Hepatocyte (in vitro differentiated cells): Measurements from ENCODE around the gene TRIM8. TPM values are rescaled to one million over a fixed set of nuclear protein-coding genes. Genes with fewer than 3 reads are reported as not detected.

Experiments used
- DNase-seq: peaks from one replicate; pipeline ENCODE4 v3.0.0-alpha.2; 2016; ENCODE audit warnings: low spot score
- H2AFZ ChIP-seq: fragments of 200-600 bp; sonication (generic); 2 replicates; pipeline ENCODE4 v1.6.0; 2016; ENCODE audit warnings: antibody characterized with exemption, mild to moderate bottlenecking
- H3K27ac ChIP-seq: fragments of 200-600 bp; sonication (generic); 2 replicates; pipeline ENCODE4 v1.5.1; 2016; ENCODE audit warnings: mild to moderate bottlenecking
- H3K27me3 ChIP-seq: fragments of 200-600 bp; sonication (generic); 2 replicates; pipeline ENCODE4 v1.6.1; 2016
- H3K36me3 ChIP-seq: fragments of 200-600 bp; sonication (generic); replicated peaks from 2 replicates; pipeline ENCODE4 v1.5.1; 2016; ENCODE audit warnings: low read depth; ENCODE audit not compliant: insufficient read depth
- H3K4me1 ChIP-seq: fragments of 200-600 bp; sonication (generic); 2 replicates; pipeline ENCODE4 v1.5.1; 2016; ENCODE audit warnings: mild to moderate bottlenecking, moderate library complexity; ENCODE audit not compliant: insufficient read depth
- H3K4me2 ChIP-seq: fragments of 200-600 bp; sonication (generic); 2 replicates; pipeline ENCODE4 v1.6.0; 2016
- H3K4me3 ChIP-seq: fragments of 200-600 bp; sonication (generic); 2 replicates; pipeline ENCODE4 v1.5.1; 2016; ENCODE audit warnings: mild to moderate bottlenecking
- H3K79me2 ChIP-seq: fragments of 200-600 bp; sonication (generic); 2 replicates; pipeline ENCODE4 v1.6.0; 2017; ENCODE audit warnings: mild to moderate bottlenecking
- H3K9me2 ChIP-seq: fragments of 200-600 bp; sonication (generic); replicated peaks from 2 replicates; pipeline ENCODE4 v1.6.0; 2017; ENCODE audit warnings: mild to moderate bottlenecking; ENCODE audit not compliant: insufficient read depth
- H3K9me3 ChIP-seq: fragments of 200-600 bp; sonication (generic); 2 replicates; pipeline ENCODE4 v1.5.1; 2016; ENCODE audit warnings: low read depth, mild to moderate bottlenecking
- H4K20me1 ChIP-seq: fragments of 200-600 bp; sonication (generic); 2 replicates; pipeline ENCODE4 v1.6.0; 2016; ENCODE audit warnings: mild to moderate bottlenecking; ENCODE audit not compliant: insufficient read depth, poor library complexity, severe bottlenecking
- EZH2 ChIP-seq: fragments of 200-600 bp; sonication (generic); IDR thresholded peaks from 2 replicates; pipeline ENCODE4 v1.6.1; 2016; ENCODE audit warnings: antibody characterized with exemption, mild to moderate bottlenecking, borderline replicate concordance
- EZH2phosphoT487 ChIP-seq: fragments of 200-600 bp; sonication (generic); IDR thresholded peaks from one replicate; pipeline ENCODE4 v1.6.1; 2018; ENCODE audit warnings: antibody characterized with exemption, mild to moderate bottlenecking, low read depth, moderate library complexity; ENCODE audit not compliant: unreplicated experiment, severe bottlenecking
- WGBS: methylation state at CpG from one replicate; pipeline ENCODE4 v1.1.6; 2016; ENCODE audit warnings: low lambda C conversion rate; ENCODE audit errors: missing lambda C conversion rate; 5-methylcytosine and 5-hydroxymethylcytosine counted together
- polyA plus RNA-seq: library from polyadenylated mRNA; unstranded; fragments of >200 nt; fragmentation: Nextera tagmentation; extraction: Ambion mirVana; gene quantifications from 2 replicates; pipeline ENCODE4 v1.2.1, GENCODE V29; 2016
- total RNA-seq: library from RNA; depleted of rRNA; stranded (reverse); fragments of >200 nt; gene quantifications from 2 replicates; pipeline ENCODE4 v1.2.3, GENCODE V29; 2014
- TF ChIP-seq, protein P1 (sequence below): fragments of 200-600 bp; sonication (generic); IDR thresholded peaks from 2 replicates; pipeline ENCODE4 v1.5.1; 2016; ENCODE audit warnings: antibody characterized with exemption, mild to moderate bottlenecking; ENCODE audit not compliant: poor library complexity

The TRIM8 gene
- total and polyA plus RNA-seq, 2 experiments from 2014 or later: 53.3 to 61.2 TPM

DNA sequence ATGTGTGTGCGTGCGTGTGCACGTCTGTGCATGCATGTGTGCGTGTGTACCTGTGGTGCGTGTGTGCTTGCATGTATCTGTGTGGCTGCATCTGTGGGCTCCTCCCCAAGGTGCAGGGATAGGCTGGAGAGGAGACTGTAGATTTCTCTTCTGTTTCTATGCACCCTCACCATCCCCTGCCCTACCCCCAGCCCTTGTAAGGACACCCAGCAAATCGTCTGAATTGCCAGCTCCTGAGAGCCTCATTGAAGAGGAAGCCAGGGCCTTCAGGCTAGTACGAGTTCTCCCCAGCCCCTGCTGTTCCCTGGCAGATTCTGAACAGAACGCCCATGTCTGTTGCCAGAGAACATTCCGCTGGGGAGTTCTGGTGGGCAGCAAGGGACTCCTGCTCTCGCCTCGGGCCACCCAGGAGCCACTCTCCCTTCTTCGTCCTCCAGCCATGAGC lies 17.0 kb upstream of the TRIM8 start:
- no peak for DNase-seq
- Histone ChIP-seq H3K9me3 (no peaks in the 10 kb centered on the region), H2AFZ (no peak overlapping the region), H3K36me3 (no peaks in the 10 kb centered on the region), H3K9me2 (no peaks in the 10 kb centered on the region), H3K4me2 (peak overlapping the region; percentile 31), H3K27me3 (no peaks in the 10 kb centered on the region), H3K4me1 (peaks cover 57% of the 10 kb centered on the region), H3K4me3 (no peak overlapping the region), H3K79me2 (no peaks in the 10 kb centered on the region), H4K20me1 (no peaks in the 10 kb centered on the region), H3K27ac (peak overlapping the region; percentile 96)
- WGBS: 61% methylated on average over 12 of the region's 12 CpGs
- TF ChIP-seq EZH2: no peak

DNA sequence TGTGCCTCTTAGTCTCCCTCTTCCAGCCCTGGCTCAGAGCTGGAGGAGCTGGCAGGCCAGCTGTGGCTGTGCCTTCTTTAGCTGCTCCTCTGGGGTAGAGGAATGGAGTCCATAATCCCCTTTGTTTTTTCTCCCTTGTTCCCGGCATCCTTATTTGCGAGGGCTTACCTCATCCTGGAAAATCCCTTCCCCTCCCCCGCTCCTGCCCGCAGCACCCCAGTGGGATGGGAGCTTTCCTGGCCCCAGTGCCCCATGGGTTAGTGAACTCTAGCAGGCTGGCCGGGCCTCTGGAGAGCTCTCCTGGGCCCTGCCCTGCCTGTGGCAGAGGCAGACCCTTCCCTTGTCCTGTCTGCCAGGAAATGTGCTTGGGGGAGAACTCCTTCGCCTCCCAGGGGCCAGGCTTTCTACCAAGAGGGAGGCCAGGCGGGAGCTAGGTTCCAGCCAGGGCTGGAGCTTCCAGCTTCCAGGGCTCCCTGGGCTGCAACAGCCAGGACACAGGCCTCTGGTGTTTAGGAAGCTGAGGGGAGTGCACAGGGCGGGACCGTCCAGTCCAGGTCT lies 16.5 kb upstream of the TRIM8 start:
- TF ChIP-seq, protein P1, sequence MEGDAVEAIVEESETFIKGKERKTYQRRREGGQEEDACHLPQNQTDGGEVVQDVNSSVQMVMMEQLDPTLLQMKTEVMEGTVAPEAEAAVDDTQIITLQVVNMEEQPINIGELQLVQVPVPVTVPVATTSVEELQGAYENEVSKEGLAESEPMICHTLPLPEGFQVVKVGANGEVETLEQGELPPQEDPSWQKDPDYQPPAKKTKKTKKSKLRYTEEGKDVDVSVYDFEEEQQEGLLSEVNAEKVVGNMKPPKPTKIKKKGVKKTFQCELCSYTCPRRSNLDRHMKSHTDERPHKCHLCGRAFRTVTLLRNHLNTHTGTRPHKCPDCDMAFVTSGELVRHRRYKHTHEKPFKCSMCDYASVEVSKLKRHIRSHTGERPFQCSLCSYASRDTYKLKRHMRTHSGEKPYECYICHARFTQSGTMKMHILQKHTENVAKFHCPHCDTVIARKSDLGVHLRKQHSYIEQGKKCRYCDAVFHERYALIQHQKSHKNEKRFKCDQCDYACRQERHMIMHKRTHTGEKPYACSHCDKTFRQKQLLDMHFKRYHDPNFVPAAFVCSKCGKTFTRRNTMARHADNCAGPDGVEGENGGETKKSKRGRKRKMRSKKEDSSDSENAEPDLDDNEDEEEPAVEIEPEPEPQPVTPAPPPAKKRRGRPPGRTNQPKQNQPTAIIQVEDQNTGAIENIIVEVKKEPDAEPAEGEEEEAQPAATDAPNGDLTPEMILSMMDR: no peak
- H3K4me1 ChIP-seq: peaks cover 62% of the 10 kb centered on the region
- H4K20me1 ChIP-seq: no peaks in the 10 kb centered on the region
- no peak overlapping the region for H2AFZ ChIP-seq
- H3K27me3 ChIP-seq: no peaks in the 10 kb centered on the region
- no peaks in the 10 kb centered on the region for H3K36me3 ChIP-seq
- H3K9me3 ChIP-seq: no peaks in the 10 kb centered on the region
- H3K4me2 ChIP-seq: peak overlapping the region; percentile 31
- no peaks in the 10 kb centered on the region for H3K79me2 ChIP-seq
- no peak overlapping the region for H3K4me3 ChIP-seq
- no peaks in the 10 kb centered on the region for H3K9me2 ChIP-seq
- DNase-seq: peak; percentile 83
- peak overlapping the region; percentile 96 for H3K27ac ChIP-seq
- WGBS: 63% methylated on average over 9 of the region's 9 CpGs

DNA sequence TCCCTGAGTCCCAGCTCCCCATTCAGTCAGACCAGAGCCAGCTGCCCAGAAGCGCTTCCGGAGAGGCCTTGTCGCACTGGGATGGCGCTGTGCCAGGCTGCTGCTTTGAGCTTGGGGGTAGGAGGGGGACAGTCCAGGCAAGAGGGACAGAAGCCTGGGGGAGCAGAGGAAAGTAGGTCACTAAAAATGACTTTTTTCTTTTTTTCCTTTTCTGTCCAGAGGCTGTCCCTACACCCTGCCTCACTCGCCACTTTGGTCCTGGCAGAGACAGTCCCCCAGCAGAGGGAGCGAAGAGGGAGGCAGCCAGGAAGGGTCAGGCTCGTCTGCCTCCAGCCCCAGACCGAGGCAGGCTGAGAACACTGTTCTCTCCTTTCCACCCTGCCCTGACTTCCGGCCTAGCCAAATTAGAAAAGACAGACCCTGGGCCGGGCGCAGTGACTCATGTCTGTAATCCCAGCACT lies 15.8 kb upstream of the TRIM8 start:
- no peak overlapping the region for H2AFZ ChIP-seq
- no peaks in the 10 kb centered on the region for H3K9me2 ChIP-seq
- H3K4me3 ChIP-seq: no peak overlapping the region
- H3K27ac ChIP-seq: peak overlapping the region; percentile 96
- WGBS: 71% methylated on average over 11 of the region's 11 CpGs
- no peaks in the 10 kb centered on the region for H3K36me3 ChIP-seq
- peak; percentile 35 for DNase-seq
- no peaks in the 10 kb centered on the region for H3K27me3 ChIP-seq
- no peaks in the 10 kb centered on the region for H3K9me3 ChIP-seq
- H3K79me2 ChIP-seq: no peaks in the 10 kb centered on the region
- no peaks in the 10 kb centered on the region for H4K20me1 ChIP-seq
- TF ChIP-seq EZH2 (no peak), EZH2phosphoT487 (no peak)
- TF ChIP-seq, protein P1: no peak
- peaks cover 69% of the 10 kb centered on the region for H3K4me1 ChIP-seq
- no peak overlapping the region for H3K4me2 ChIP-seq

DNA sequence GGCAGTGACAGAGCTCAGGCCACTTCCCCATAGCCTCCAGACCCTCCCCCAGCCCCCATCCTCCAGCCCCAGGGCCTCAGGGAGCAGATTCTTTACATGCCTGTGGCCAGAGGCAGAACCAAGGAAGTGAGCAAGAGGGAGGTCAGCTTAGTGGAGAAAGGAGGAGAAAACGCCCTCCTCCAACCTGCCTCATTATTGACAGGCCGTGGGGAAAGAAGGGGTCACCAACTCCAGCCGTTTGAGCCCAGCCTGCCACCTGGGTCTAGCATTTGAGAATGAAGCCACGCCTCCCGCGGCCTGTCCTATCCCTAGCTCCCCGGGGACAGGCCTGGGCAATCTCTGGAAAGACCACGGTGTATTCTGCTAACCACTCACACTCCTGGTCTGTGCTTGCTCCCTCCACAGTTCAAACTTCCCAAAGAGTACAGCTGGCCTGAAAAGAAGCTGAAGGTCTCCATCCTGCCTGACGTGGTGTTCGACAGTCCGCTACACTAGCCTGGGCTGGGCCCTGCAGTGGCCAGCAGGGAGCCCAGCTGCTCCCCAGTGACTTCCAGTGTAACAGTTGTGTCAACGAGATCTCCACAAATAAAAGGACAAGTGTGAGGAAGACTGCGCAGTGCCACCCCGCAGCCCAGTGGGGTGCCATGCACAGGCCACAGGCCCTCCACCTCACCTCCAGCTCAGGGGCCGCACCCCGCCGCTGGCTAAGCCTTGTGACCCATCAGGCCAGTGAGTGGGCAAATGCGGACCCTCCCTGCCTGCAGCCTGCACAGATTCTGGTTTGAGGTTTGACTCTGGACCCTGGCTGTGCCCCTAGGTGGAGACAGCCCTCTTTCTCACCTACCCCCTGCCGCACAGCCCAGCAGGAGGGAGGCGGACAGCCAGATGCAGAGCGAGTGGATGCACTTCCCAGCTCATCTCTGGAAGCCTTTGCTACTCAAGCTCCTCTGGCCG lies 14.3 kb upstream of the TRIM8 start:
- Histone ChIP-seq H2AFZ (no peak overlapping the region), H3K4me1 (peaks cover 79% of the 10 kb centered on the region), H3K27ac (peak overlapping the region; percentile 96), H4K20me1 (no peaks in the 10 kb centered on the region), H3K79me2 (no peaks in the 10 kb centered on the region), H3K4me2 (peak overlapping the region; percentile 37), H3K27me3 (no peaks in the 10 kb centered on the region), H3K9me3 (no peaks in the 10 kb centered on the region), H3K36me3 (no peaks in the 10 kb centered on the region), H3K4me3 (no peak overlapping the region), H3K9me2 (no peaks in the 10 kb centered on the region)
- 61% methylated on average over 22 of the region's 22 CpGs for WGBS
- no peak for TF ChIP-seq EZH2phosphoT487
- TF ChIP-seq, protein P1: no peak
- no peak for TF ChIP-seq EZH2
- DNase-seq: peak; percentile 40
